GM23338 (cell line): ENCODE measurements around the gene C1RL. TPM values are rescaled to one million over a fixed set of nuclear protein-coding genes. Genes with fewer than 3 reads are reported as not detected.

Source experiments
- ATAC-seq: fragments of 200-7000 bp; cut with Tn5 transposase; 3 replicates; pipeline ENCODE4 v1.9.1; 2020
- DNase-seq: peaks from one replicate; pipeline ENCODE4 v3.0.0-alpha.2; 2015; ENCODE audit warnings: low spot score
- H2AFZ ChIP-seq: fragments of 200-600 bp; sonication (generic); 2 replicates; pipeline ENCODE4 v1.8.0; 2016; ENCODE audit warnings: antibody characterized with exemption, mild to moderate bottlenecking, moderate library complexity
- H3F3A ChIP-seq: fragments of 200-600 bp; sonication (generic); replicated peaks from 2 replicates; pipeline ENCODE4 v1.8.0; 2017; ENCODE audit warnings: antibody characterized with exemption, mixed run types, low read depth
- H3K27ac ChIP-seq: fragments of 200-600 bp; sonication (generic); 2 replicates; pipeline ENCODE4 v1.6.1; 2016; ENCODE audit warnings: low read depth
- H3K27me3 ChIP-seq: fragments of 200-600 bp; sonication (generic); 2 replicates; pipeline ENCODE4 v1.8.0; 2016; ENCODE audit warnings: mild to moderate bottlenecking, mixed run types, moderate library complexity; ENCODE audit not compliant: insufficient read depth
- H3K36me3 ChIP-seq: fragments of 200-600 bp; sonication (generic); 2 replicates; pipeline ENCODE4 v1.8.0; 2016; ENCODE audit warnings: mild to moderate bottlenecking; ENCODE audit not compliant: insufficient read depth
- H3K4me1 ChIP-seq: fragments of 200-600 bp; sonication (generic); 2 replicates; pipeline ENCODE4 v1.8.0; 2016; ENCODE audit warnings: mild to moderate bottlenecking, moderate library complexity; ENCODE audit not compliant: insufficient read depth
- H3K4me2 ChIP-seq: fragments of 200-600 bp; sonication (generic); 2 replicates; pipeline ENCODE4 v1.7.1; 2017; ENCODE audit warnings: mixed run types
- H3K4me3 ChIP-seq: fragments of 200-600 bp; sonication (generic); 2 replicates; pipeline ENCODE4 v1.6.1; 2016; ENCODE audit warnings: mixed run types
- H3K79me2 ChIP-seq: fragments of 200-600 bp; sonication (generic); replicated peaks from 2 replicates; pipeline ENCODE4 v1.8.0; 2017; ENCODE audit warnings: mild to moderate bottlenecking; ENCODE audit not compliant: insufficient read depth
- H3K9me2 ChIP-seq: fragments of 200-600 bp; sonication (generic); 2 replicates; pipeline ENCODE4 v1.8.0; 2017; ENCODE audit not compliant: insufficient read depth
- H4K20me1 ChIP-seq: fragments of 200-600 bp; sonication (generic); replicated peaks from 2 replicates; pipeline ENCODE4 v1.8.0; 2017; ENCODE audit warnings: mild to moderate bottlenecking; ENCODE audit not compliant: insufficient read depth
- H3K27ac Mint-ChIP-seq: 2 replicates; pipeline ENCODE4 v1.8.0; 2020; ENCODE audit warnings: inconsistent platforms, mild to moderate bottlenecking, moderate library complexity, mixed read lengths
- H3K27me3 Mint-ChIP-seq: 3 replicates; pipeline ENCODE4 v1.8.0; 2022; ENCODE audit warnings: low read depth, mild to moderate bottlenecking, moderate library complexity, mixed read lengths, inconsistent platforms; ENCODE audit not compliant: insufficient read depth, poor library complexity
- H3K36me3 Mint-ChIP-seq: 3 replicates; pipeline ENCODE4 v1.8.0; 2021; ENCODE audit warnings: low read depth, mild to moderate bottlenecking, inconsistent platforms, moderate library complexity, mixed read lengths
- H3K4me1 Mint-ChIP-seq: 3 replicates; pipeline ENCODE4 v1.8.0; 2020; ENCODE audit warnings: mild to moderate bottlenecking, inconsistent platforms, mixed read lengths
- H3K4me3 Mint-ChIP-seq: 3 replicates; pipeline ENCODE4 v1.8.0; 2021; ENCODE audit warnings: moderate library complexity, mild to moderate bottlenecking, inconsistent platforms, mixed read lengths
- H3K9me3 Mint-ChIP-seq: 3 replicates; pipeline ENCODE4 v1.8.0; 2020; ENCODE audit warnings: moderate library complexity, mild to moderate bottlenecking, inconsistent platforms, mixed read lengths
- CREB1 ChIP-seq: fragments of 250-450 bp; sonication (Bioruptor Pico); IDR thresholded peaks from 2 replicates; pipeline ENCODE4 v1.5.0; 2020; ENCODE audit warnings: low read depth, mild to moderate bottlenecking, moderate library complexity
- ETS1 ChIP-seq: IDR thresholded peaks from 2 replicates; pipeline ENCODE4 v1.6.1; 2016; ENCODE audit warnings: antibody characterized with exemption
- EZH2 ChIP-seq: fragments of 200-600 bp; sonication (generic); IDR thresholded peaks from one replicate; pipeline ENCODE4 v1.8.0; 2017; ENCODE audit warnings: antibody characterized with exemption, mild to moderate bottlenecking, low read depth; ENCODE audit not compliant: unreplicated experiment
- EZH2phosphoT487 ChIP-seq: fragments of 200-600 bp; sonication (generic); IDR thresholded peaks from one replicate; pipeline ENCODE4 v1.8.1; 2018; ENCODE audit warnings: antibody characterized with exemption; ENCODE audit not compliant: unreplicated experiment
- JUNB ChIP-seq: IDR thresholded peaks from one replicate; pipeline ENCODE4 v1.6.1; 2016; ENCODE audit warnings: antibody characterized with exemption; ENCODE audit not compliant: unreplicated experiment
- NANOG ChIP-seq: IDR thresholded peaks from 2 replicates; pipeline ENCODE4 v1.6.1; 2016; ENCODE audit warnings: antibody characterized with exemption, borderline replicate concordance
- POLR2AphosphoS5 ChIP-seq: IDR thresholded peaks from 2 replicates; pipeline ENCODE4 v1.6.1; 2016; ENCODE audit warnings: antibody characterized with exemption, low read depth
- REST ChIP-seq: IDR thresholded peaks from one replicate; pipeline ENCODE4 v1.6.1; 2018; ENCODE audit warnings: antibody characterized with exemption; ENCODE audit not compliant: unreplicated experiment
- STAT1 ChIP-seq: IDR thresholded peaks from one replicate; pipeline ENCODE4 v1.6.1; 2016; ENCODE audit warnings: antibody characterized with exemption; ENCODE audit not compliant: unreplicated experiment
- ZNF114 ChIP-seq: fragments of 250-450 bp; sonication (Bioruptor Pico); IDR thresholded peaks from 2 replicates; pipeline ENCODE4 v1.5.0; 2020; ENCODE audit warnings: mild to moderate bottlenecking, moderate library complexity
- ZNF331 ChIP-seq: fragments of 250-450 bp; sonication (Bioruptor Pico); IDR thresholded peaks from 2 replicates; pipeline ENCODE4 v1.5.0; 2020; ENCODE audit warnings: low read depth, mild to moderate bottlenecking, moderate library complexity
- polyA plus RNA-seq: library from polyadenylated mRNA; unstranded; fragments of >200 nt; fragmentation: Nextera tagmentation; extraction: Ambion mirVana; gene quantifications from 2 replicates; pipeline ENCODE4 v1.2.1, GENCODE V29; 2016
- total RNA-seq: library from RNA; depleted of rRNA; stranded (reverse); fragments of >200 nt; shearing (Covaris generic); gene quantifications from 2 replicates; pipeline ENCODE4 v1.2.3, GENCODE V29; 2014
- TF ChIP-seq, protein P1 (sequence below): fragments of 250-450 bp; sonication (Bioruptor Pico); IDR thresholded peaks from 2 replicates; pipeline ENCODE4 v1.5.0; 2020; ENCODE audit warnings: mild to moderate bottlenecking, moderate library complexity
- TF ChIP-seq, protein P2 (sequence below), 2 experiments: fragments of 200-600 bp in 1 of 2; sonication (generic) in 1 of 2; conservative IDR thresholded peaks; 2 replicates each; pipeline versions ENCODE4 v1.5.1 to v1.6.1; 2016 to 2017; ENCODE audit warnings: antibody characterized with exemption in 2 of 2, low read depth in 2 of 2, mild to moderate bottlenecking in 2 of 2, moderate library complexity in 1 of 2

Gene C1RL
- total and polyA plus RNA-seq, 2 experiments from 2014 or later: 7.3 to 8.8 TPM

DNA sequence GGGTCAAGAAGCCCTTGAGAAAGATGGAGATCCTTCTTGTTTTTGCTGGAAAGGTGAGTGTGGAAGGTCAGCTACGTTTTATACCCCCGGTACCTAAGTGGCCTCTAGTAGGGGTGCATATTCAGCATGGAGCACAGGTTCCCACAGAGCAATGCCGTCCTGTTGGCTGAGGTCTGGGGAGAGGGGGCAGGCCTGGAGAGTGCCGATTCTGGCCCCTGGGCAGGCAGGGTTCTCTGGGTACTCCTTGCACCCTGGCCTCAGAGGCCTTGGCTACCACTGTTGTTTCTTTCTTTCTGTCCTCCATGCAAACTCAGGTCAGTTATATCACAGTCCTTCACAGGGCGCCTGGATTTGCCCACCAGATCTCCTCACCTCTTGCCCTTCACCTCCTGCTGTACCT lies 11.2 kb upstream of the C1RL start:
- H4K20me1 ChIP-seq: no peaks in the 10 kb centered on the region
- H2AFZ ChIP-seq: no peak overlapping the region
- H3K4me3 ChIP-seq: no peak overlapping the region
- H3K4me3 Mint-ChIP-seq: no peak overlapping the region
- H3F3A ChIP-seq: no peaks in the 10 kb centered on the region
- no peaks in the 10 kb centered on the region; the same call in 2 of the 3 replicates for H3K36me3 Mint-ChIP-seq
- H3K36me3 ChIP-seq: no peaks in the 10 kb centered on the region
- no peak overlapping the region for H3K27ac ChIP-seq
- DNase-seq (no peak), ATAC-seq (no peak)
- H3K4me2 ChIP-seq: no peak overlapping the region
- H3K27me3 ChIP-seq: no peaks in the 10 kb centered on the region
- peaks cover 3% of the 10 kb centered on the region for H3K27me3 Mint-ChIP-seq
- H3K4me1 Mint-ChIP-seq: peaks cover 10% of the 10 kb centered on the region
- H3K4me1 ChIP-seq: no peaks in the 10 kb centered on the region
- no peaks in the 10 kb centered on the region for H3K9me3 Mint-ChIP-seq
- no peak overlapping the region for H3K27ac Mint-ChIP-seq
- no peaks in the 10 kb centered on the region for H3K9me2 ChIP-seq
- H3K79me2 ChIP-seq: no peaks in the 10 kb centered on the region
- no peak for TF ChIP-seq POLR2AphosphoS5
- no peak for TF ChIP-seq ZNF114
- no peak for TF ChIP-seq ZNF331 (CRISPR knock-in tag)
- no peak for TF ChIP-seq STAT1
- TF ChIP-seq CREB1 (CRISPR knock-in tag): no peak
- TF ChIP-seq NANOG: no peak
- TF ChIP-seq, protein P1, sequence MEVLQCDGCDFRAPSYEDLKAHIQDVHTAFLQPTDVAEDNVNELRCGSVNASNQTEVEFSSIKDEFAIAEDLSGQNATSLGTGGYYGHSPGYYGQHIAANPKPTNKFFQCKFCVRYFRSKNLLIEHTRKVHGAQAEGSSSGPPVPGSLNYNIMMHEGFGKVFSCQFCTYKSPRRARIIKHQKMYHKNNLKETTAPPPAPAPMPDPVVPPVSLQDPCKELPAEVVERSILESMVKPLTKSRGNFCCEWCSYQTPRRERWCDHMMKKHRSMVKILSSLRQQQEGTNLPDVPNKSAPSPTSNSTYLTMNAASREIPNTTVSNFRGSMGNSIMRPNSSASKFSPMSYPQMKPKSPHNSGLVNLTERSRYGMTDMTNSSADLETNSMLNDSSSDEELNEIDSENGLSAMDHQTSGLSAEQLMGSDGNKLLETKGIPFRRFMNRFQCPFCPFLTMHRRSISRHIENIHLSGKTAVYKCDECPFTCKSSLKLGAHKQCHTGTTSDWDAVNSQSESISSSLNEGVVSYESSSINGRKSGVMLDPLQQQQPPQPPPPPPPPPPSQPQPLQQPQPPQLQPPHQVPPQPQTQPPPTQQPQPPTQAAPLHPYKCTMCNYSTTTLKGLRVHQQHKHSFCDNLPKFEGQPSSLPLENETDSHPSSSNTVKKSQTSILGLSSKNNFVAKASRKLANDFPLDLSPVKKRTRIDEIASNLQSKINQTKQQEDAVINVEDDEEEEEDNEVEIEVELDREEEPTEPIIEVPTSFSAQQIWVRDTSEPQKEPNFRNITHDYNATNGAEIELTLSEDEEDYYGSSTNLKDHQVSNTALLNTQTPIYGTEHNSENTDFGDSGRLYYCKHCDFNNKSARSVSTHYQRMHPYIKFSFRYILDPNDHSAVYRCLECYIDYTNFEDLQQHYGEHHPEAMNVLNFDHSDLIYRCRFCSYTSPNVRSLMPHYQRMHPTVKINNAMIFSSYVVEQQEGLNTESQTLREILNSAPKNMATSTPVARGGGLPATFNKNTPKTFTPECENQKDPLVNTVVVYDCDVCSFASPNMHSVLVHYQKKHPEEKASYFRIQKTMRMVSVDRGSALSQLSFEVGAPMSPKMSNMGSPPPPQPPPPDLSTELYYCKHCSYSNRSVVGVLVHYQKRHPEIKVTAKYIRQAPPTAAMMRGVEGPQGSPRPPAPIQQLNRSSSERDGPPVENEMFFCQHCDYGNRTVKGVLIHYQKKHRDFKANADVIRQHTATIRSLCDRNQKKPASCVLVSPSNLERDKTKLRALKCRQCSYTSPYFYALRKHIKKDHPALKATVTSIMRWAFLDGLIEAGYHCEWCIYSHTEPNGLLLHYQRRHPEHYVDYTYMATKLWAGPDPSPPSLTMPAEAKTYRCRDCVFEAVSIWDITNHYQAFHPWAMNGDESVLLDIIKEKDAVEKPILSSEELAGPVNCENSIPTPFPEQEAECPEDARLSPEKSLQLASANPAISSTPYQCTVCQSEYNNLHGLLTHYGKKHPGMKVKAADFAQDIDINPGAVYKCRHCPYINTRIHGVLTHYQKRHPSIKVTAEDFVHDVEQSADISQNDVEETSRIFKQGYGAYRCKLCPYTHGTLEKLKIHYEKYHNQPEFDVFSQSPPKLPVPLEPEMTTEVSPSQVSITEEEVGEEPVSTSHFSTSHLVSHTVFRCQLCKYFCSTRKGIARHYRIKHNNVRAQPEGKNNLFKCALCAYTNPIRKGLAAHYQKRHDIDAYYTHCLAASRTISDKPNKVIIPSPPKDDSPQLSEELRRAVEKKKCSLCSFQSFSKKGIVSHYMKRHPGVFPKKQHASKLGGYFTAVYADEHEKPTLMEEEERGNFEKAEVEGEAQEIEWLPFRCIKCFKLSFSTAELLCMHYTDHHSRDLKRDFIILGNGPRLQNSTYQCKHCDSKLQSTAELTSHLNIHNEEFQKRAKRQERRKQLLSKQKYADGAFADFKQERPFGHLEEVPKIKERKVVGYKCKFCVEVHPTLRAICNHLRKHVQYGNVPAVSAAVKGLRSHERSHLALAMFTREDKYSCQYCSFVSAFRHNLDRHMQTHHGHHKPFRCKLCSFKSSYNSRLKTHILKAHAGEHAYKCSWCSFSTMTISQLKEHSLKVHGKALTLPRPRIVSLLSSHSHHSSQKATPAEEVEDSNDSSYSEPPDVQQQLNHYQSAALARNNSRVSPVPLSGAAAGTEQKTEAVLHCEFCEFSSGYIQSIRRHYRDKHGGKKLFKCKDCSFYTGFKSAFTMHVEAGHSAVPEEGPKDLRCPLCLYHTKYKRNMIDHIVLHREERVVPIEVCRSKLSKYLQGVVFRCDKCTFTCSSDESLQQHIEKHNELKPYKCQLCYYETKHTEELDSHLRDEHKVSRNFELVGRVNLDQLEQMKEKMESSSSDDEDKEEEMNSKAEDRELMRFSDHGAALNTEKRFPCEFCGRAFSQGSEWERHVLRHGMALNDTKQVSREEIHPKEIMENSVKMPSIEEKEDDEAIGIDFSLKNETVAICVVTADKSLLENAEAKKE (CRISPR knock-in tag): no peak
- no peak for TF ChIP-seq EZH2phosphoT487
- no peak for TF ChIP-seq ETS1
- no peak for TF ChIP-seq REST
- TF ChIP-seq, protein P2, sequence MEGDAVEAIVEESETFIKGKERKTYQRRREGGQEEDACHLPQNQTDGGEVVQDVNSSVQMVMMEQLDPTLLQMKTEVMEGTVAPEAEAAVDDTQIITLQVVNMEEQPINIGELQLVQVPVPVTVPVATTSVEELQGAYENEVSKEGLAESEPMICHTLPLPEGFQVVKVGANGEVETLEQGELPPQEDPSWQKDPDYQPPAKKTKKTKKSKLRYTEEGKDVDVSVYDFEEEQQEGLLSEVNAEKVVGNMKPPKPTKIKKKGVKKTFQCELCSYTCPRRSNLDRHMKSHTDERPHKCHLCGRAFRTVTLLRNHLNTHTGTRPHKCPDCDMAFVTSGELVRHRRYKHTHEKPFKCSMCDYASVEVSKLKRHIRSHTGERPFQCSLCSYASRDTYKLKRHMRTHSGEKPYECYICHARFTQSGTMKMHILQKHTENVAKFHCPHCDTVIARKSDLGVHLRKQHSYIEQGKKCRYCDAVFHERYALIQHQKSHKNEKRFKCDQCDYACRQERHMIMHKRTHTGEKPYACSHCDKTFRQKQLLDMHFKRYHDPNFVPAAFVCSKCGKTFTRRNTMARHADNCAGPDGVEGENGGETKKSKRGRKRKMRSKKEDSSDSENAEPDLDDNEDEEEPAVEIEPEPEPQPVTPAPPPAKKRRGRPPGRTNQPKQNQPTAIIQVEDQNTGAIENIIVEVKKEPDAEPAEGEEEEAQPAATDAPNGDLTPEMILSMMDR (conservative IDR thresholded peaks at IDR 0.05; ENCODE audit: low read depth in 2 of 2): no peak
- no peak for TF ChIP-seq EZH2
- TF ChIP-seq JUNB: no peak
